AG09309 (cell line): Measurements from ENCODE around the gene TLR3.

Experiments used
- DNase-seq: peaks from one replicate; pipeline ENCODE4 v3.0.0-alpha.2; 2010; ENCODE audit warnings: low read depth
- H3K4me3 ChIP-seq: 2 replicates; pipeline ENCODE4 v1.5.1; 2011; ENCODE audit warnings: mild to moderate bottlenecking, low read depth, low read length, moderate library complexity; ENCODE audit not compliant: control insufficient read depth
- CTCF ChIP-seq: IDR thresholded peaks from 2 replicates; pipeline ENCODE4 v1.5.1; 2011; ENCODE audit warnings: mild to moderate bottlenecking, low read depth, low read length, inconsistent platforms; ENCODE audit not compliant: insufficient read depth, control insufficient read depth; ENCODE audit errors: missing control alignments

The TLR3 gene

DNA sequence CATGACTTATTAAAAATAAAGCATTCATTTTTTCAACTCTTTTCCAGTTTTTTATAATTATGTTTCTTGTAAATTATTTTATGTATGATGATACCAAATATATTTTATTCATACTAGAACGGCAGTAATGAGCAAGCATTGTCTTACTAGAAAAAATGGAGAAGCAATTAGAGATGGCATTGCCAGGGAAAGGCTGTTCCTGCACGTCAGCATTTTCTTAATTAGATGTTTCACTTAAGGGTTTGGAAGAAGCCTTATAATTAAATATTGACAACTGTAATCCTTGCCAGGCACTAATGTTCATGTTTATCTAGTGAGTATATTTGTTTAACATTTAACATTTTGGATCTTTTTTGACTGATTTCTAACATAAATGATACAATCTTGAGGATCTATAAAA lies 52.1 kb downstream of the TLR3 start:
- H3K4me3 ChIP-seq = no peak overlapping the region
- TF ChIP-seq CTCF = no peak

DNA sequence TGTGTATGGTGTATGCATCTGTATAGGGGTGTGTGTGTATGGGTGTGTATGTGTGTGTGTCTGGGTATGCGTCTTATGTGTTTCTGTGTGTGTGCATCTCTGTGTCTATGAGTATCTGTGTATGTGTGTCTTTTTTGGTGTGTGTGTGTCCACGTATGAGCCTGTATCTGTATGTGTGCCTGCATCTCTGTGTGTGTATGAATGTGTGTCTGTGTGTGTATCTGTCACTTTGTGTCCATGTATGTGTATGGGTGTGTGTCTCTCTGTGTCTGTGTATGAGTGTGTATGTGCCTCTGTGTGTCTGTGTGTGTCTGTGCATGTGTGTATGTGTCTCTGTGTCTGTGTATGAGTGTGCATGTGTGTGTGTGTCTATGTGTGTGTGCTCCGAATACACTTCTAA lies 59.9 kb downstream of the TLR3 start:
- no peak for DNase-seq
- H3K4me3 ChIP-seq = no peak overlapping the region
- TF ChIP-seq CTCF = no peak

More for the DNA sequence above, 52.1 kb downstream of the TLR3 start:
- no peak for DNase-seq

DNA sequence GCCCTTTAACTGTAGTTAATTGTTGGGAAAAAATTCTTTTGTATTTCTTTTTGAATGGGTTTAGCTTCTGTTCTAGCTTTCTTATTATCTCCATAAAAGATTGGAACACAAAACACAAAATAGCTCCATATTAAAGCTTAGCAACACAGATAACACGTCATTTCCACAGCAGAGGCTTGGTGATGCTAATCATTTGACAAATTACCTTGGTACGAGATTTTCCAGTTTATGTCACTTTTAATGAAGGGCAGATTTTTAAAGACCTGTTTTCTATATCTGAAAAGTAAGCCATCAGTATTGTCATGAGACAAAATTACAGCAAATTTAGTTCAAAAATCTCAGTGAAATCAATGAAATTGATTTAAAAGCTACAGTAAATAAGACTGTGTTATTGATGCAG lies 63.0 kb downstream of the TLR3 start:
- no peak overlapping the region for H3K4me3 ChIP-seq
- no peak for DNase-seq
- no peak for TF ChIP-seq CTCF

GRCh38 chr4:186132577-186133242 lies 63.8 kb downstream of the TLR3 start:
- no peak for TF ChIP-seq CTCF
- H3K4me3 ChIP-seq = no peak overlapping the region
- DNase-seq = no peak

- TF ChIP-seq CTCF = no peak
- no peak for DNase-seq
- H3K4me3 ChIP-seq = no peak overlapping the region
Observed at GRCh38 chr4:186134257-186134656, 65.3 kb downstream of the TLR3 start.

DNA sequence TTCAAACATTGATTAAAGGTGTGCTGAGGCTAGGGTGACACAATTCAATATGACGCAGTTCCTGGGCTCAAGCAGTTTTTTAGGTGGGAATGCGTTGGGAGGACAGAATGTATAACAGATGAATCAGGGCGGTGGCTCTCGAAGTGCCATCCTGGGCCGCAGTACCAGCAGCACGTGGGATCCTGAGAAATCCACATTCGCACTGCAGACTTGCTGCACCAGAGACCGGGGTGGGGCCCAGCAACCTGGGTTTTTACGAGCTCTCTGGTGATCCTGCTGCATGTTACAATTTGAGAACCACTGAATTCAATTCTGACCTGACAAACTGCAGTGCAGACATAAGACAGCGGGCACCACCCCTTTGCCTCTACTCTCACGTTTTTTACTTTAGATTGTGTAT lies 65.9 kb downstream of the TLR3 start:
- H3K4me3 ChIP-seq = no peak overlapping the region
- no peak for DNase-seq

More for the DNA sequence above, 65.9 kb downstream of the TLR3 start:
- no peak for TF ChIP-seq CTCF
